Skin of body (tissue), 2 donors: ENCODE measurements around the gene SERINC3. TPM values are rescaled to one million over a fixed set of nuclear protein-coding genes. Genes with fewer than 3 reads are reported as not detected.

ENCODE experiments used
- DNase-seq: peaks from one replicate; lab custom pipeline; 2025; lab: John Stamatoyannopoulos, UW
- total RNA-seq: library from RNA; depleted of rRNA; stranded (reverse); fragments of >200 nt; gene quantifications from one replicate; pipeline ENCODE4 v1.2.3, GENCODE V29; 2014

SERINC3 gene
- total RNA-seq, 1 donor from 2014 or later = 45.7 TPM

DNA sequence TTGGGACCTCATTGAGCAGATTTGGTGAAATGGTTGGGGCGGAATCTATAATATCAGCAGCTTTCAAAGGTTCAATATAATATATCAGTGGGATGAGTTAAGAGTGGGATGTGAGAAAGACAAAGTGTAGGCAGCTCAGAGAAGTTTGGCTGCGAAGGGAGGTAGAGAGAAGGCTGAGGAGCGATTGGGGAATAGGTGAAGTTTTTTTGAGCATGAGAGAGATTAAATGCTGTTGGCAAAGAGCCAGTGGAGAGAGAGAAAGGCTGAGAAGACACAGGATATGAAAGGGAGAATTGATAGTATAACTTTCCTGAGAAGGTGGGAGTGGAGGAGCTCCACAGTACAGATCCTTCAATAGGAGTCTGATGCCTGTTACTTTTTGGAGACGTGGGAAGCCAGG, 12.1 kb upstream of the SERINC3 start:
- DNase-seq = no peak

DNA sequence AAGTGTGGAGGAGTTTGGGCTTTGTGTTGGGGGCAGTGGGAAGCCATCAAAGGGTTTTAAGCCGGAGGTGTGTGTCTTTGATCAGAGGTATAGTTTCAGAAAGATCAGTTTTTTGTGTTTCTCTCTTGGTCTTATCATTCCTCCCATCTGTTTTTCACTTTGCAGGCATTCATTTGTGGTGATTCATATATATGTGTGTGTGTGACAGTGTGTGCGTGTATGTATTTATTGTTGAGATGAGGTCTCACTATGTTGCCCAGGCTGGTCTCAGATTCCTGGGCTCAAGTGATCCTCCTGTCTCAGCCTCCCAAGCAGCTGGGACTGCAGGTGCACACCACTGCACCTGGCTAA, 11.1 kb upstream of the SERINC3 start:
- no peak for DNase-seq

DNA sequence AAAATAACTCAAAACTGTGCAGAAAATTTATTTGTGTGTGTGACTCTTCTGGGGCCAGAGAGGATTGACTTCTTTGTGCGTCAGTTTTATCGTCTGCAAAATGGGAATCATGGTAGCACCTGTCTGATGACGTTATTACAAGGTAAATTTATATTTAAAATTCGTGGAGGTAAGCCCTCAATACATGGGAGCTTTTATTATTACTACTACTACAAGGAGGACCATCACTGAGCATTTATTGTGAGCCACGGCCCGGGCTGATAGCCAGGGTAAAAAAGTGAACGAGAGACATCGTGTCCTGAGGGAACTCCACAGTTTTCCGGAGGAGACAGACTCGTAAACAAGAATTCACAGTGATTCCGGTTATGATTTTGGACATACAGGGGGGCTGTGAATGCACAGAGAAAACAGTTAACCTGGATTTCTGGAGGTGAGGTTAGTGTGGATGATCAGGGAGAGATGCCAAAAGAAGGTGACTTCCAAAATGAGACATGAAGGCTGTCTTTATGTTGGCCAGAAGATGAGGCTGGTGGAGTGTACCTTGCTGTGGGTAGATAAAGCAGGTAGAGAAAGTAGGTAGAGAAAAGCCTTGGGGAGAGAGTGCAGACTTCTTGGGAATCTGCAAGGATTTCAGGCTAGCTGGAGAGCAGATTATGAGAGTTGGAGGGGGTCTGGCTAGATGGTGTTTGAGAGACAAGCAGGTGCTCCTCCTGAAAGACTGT, 10.6 kb upstream of the SERINC3 start:
- no peak for DNase-seq

GRCh38 chr20:44528309-44528708, 6.4 kb upstream of the SERINC3 start:
- no peak for DNase-seq

DNA sequence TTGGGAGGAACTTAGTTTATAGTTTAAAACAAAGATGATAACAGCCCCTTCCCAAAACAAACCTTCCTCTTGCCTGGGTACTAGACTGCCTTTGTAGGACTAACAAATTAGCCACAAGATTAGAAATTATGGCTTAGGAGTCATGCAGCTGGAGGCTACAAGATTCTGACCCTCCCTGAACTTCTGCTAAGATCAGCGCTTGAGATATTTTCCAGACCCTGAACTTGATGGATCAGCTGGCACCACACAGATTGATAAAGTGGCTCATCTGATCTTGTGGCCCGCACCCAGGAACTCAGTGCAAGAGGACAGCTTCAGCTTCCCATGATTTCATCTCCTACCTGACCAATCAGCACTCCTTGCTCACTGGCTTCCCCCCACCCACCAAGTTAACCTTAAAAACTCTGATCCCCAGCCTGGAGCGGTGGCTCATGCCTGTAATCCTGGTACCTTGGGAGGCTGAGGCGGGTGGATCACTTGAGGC, 5.9 kb upstream of the SERINC3 start:
- DNase-seq = no peak

DNA sequence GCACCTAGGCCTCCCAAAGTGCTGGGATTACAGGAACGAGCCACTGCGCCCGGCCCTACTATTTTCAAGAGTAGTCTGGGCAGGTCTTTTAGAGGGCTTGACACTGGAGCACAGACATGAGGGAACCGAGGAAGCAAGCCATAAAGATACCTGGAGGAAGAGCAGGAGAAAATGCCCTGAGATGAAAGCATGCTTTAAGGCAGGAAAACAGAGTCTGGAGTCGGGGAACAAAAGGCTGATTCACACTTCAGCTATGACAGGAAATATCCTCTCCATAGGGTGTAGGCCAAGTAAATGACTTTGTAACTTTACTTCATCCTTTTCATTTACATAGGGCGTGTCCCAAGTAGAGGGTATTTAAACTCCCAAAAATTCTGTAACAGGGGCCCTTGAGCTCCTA, 4.3 kb upstream of the SERINC3 start:
- DNase-seq = no peak

- DNase-seq = no peak
Measured at GRCh38 chr20:44523746-44524145, 1.9 kb upstream of the SERINC3 start.

DNA sequence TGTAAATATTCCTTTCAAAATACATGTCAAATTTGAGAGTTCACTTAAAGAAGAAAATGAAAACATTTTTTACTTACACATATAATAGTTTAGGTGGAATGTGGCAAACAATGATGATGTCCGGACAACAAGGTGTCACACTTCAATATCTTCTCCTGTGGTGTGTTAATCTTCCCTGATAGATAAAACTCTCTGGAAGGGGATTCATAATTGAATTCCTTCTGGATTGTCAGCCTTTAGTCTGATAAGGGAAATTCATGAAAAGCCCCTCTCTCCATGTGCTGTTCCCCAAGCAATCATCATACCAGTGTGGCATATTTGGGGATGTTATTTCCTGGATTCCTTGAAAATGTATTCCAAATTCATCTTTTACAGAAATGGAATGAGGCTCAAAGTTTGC, 971 bp upstream of the SERINC3 start:
- DNase-seq = no peak

DNA sequence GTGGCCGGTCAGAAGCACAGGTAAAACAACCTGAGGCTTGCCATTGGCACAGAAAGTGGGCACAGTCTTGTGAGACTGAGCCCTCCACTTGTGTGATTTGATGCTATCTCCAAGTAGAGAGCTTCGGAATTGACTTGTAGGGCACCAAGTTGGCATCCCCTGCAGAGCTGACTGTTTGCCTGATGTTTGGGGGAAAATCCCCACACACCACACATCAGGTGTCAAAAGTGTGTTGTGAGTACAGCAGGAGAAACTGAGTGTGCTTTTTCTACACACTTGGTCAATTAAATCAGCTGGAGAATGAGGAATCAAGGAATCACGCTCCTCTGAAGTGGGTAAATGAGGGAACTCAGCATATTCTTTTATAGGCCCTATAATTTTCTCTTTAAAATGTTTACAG, 989 bp downstream of the SERINC3 start:
- no peak for DNase-seq

DNA sequence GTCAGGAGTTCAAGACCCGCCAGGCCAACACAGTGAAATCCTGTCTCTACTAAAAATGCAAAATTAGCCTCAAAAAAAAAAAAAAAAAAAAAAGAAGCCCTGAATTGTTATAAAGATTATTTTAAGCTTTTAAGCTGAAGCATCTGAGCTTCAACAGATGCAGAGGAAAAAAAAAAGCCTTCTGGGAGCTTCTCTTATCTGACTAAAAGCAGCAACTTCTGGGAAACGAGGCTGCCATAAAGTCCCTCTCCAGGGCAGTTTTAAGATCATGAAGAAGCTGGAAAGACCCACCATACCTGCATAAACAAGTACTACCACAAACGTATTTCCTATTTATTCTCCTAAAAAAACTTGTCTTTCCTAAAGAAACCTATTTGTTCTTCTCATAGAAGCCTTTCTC, 3.6 kb downstream of the SERINC3 start:
- no peak for DNase-seq

DNA sequence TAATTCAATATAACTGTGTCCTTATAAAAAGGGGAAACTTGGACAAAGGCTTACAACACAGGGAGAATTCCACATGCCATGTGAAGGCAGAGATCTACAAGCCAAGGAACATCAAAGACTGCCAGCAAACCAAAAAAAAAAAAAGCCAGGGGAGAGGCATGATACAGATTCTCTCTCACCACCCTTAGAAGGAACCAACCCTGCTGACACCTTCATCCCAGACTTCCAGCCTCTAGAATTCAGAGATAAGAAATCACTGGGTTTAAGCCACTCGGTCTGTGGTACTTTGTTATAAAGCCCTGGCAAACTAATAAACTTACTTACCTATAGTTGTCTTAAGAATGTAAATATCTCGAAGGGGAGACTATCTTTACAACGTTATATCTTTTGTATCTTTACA, 4.4 kb downstream of the SERINC3 start:
- DNase-seq = no peak

DNA sequence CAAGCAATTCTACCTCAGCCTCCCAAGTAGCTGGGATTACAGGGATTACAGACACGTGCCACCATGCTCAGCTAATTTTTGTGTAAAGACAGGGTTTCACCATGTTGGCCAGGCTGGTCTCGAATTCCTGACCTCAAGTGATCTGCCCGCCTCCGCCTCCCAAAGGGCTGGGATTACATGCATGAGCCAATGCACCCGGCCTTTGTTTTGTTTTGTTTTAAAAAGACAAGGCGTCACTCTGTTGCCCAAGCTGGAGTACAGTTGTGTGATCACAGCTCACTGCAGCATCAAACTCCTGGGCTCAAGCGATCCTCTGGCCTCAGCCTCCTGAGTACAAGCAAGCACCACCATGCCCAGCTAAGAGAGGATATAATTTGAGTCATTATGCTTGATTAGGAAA, 5.4 kb downstream of the SERINC3 start:
- no peak for DNase-seq

DNA sequence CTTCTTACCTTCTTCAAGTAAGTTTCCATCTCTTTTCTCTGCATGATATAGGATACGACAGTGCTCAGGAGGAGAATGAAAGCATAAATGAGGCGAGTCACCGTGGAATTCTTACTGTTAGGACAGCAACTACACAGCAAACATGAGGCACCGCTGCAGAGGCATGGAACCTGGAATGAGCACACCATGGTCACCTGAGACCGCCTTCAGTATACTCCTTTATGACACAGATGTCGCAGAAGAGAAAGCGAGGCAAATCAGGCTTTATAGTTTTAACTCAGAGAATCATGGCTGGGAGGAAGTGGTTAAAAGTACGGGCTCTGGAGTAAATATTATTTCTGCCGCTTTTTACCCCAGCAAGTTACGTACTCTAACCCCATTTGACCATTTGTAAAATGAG, 8.0 kb downstream of the SERINC3 start:
- no peak for DNase-seq

DNA sequence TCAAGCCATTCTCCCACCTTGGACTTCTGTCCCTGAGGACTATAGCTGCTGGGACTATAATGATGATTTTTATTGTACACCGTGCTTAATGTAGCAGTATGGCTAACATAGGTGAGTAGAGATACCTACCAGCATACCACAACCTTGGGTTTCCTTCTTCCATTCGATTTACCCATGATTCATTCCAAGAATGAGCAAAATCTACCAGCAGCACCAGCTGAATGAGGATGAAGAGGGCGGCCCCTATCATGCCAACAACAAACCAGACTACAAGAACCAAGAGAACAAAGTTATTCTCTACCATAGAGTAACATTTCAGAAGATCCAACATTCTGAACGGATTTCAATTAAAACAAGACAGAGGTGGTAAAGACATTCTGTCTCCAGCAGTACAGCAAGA, 12.1 kb downstream of the SERINC3 start:
- no peak for DNase-seq

- no peak for DNase-seq
Measured at GRCh38 chr20:44504402-44505307, 17.2 kb downstream of the SERINC3 start.

GRCh38 chr20:44502968-44503367, 18.9 kb downstream of the SERINC3 start:
- DNase-seq = no peak

- no peak for DNase-seq
Measured at GRCh38 chr20:44501448-44501847, 20.4 kb downstream of the SERINC3 start.

DNA sequence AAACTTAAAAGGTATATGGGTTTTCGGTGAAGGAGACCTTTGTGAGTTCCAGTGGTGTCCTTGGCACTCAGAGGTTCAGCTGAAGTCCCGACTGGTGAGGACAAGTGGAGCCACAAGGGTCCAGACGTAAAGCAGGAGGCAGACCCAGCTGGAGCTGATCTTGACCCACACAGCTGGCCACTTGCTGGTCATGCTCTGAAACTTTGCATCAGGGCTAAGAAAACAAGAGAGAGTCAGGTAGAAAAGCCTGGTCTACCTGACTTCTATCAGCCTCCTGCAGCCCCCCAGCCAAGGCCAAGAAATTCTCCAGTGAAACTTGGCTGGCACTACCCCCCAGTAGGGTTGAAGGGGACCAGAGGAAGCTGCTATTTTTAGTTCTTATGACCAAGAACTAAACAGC, 21.6 kb downstream of the SERINC3 start:
- no peak for DNase-seq

GRCh38 chr20:44497761-44498160, 24.1 kb downstream of the SERINC3 start:
- no peak for DNase-seq

GRCh38 chr20:44496976-44497375, 24.9 kb downstream of the SERINC3 start:
- DNase-seq = no peak

DNA sequence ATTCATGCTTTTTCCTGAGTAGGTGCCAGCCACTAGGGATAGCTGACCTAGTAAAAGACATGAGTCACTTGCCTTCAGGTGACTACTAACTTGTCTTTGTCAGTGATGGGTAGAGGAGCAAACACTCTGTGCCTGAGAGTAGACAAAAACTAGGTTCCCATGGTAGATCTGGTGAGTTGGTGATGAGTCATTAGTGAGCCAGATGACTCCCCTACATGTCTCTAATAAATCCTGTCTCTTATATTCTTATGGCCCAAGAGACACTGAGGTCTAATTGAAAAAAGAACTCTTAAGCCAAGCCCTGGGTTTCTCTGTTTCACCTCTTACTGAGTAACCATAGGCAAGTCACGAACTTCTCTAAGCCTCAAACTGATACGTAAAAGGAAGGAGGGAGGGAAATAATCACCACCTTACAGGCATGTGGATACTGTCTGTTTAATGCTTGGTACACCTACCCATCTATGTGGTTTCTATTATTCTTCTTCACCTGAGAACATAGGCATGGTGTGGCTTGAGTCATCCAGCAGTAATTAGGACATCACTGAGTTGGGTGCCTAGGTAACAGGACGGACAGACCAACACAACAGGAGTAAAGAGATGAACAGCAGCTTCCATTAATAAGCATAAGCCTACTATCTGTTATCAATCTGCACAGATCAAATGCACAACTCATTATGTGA, 25.9 kb downstream of the SERINC3 start:
- no peak for DNase-seq

DNA sequence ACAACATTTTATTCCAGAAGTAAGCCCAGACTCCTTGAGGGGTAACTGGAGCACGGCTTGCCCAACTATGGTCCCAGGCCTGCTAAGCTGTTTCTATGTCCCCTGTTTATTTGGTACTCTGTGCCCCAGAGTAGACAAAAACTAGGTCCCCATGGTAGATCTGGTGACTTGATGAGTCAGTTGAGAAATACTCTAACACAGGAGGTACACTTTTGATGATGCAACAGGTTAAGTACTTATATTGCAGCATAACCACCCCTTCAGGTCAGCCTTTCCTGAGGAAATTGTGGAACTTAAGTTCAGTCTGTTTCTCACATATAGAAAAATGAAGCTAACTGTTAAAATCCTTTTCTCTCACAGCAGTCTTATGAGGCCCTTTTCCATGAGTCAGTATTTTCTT, 26.6 kb downstream of the SERINC3 start:
- DNase-seq = no peak
